ENCODE data around the gene CLIP4.
"Not testable (repeated sequence)": the region's sequence is repeated elsewhere in the genome, so short reads cannot be mapped to it uniquely, and the experiment has no call there.

The CLIP4 gene, protein sequence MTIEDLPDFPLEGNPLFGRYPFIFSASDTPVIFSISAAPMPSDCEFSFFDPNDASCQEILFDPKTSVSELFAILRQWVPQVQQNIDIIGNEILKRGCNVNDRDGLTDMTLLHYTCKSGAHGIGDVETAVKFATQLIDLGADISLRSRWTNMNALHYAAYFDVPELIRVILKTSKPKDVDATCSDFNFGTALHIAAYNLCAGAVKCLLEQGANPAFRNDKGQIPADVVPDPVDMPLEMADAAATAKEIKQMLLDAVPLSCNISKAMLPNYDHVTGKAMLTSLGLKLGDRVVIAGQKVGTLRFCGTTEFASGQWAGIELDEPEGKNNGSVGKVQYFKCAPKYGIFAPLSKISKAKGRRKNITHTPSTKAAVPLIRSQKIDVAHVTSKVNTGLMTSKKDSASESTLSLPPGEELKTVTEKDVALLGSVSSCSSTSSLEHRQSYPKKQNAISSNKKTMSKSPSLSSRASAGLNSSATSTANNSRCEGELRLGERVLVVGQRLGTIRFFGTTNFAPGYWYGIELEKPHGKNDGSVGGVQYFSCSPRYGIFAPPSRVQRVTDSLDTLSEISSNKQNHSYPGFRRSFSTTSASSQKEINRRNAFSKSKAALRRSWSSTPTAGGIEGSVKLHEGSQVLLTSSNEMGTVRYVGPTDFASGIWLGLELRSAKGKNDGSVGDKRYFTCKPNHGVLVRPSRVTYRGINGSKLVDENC

DNA sequence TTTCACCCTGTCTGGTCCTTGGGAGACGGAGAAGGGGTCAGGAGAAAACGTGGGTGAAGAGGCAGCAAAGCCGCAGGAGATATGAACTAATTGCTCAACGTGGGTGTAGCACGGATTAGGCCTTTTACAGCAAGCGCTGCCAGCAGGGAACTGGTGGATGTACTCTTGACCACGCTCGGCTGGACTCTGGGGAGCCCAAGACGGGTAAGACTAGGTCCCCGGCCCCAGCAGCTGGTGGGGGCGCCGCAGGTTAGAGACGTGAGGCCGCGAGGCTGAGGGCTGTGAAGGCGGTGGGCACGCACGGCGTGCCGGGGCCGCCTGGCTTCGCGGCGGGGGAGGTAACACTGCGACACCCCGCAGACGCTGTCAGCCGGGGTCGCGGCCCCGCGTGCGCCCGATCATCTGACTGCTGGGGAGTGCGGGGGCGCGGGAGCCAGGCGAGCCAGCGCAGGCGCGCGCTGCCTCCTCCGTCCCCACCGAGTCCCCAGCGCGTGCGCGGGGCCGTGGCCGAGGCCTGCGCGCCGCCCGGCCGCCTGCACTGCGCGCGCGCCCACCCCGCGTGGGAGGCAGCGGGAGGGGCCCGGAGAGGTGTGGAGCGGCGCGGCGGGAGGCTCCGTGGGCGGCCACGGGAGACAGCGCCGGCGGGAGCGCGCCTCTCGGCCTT, at the start of gene CLIP4:
CLIP4 (plus strand) TSS at position 470 of the 664 bp plus-strand sequence. CDS start 5,974 bp downstream, outside the sequence.
- no peak for DNase-seq

- DNase-seq = no peak
These were observed 48.8 kb upstream of the CLIP4 start for GRCh38 chr2:29066271-29066860.

DNA sequence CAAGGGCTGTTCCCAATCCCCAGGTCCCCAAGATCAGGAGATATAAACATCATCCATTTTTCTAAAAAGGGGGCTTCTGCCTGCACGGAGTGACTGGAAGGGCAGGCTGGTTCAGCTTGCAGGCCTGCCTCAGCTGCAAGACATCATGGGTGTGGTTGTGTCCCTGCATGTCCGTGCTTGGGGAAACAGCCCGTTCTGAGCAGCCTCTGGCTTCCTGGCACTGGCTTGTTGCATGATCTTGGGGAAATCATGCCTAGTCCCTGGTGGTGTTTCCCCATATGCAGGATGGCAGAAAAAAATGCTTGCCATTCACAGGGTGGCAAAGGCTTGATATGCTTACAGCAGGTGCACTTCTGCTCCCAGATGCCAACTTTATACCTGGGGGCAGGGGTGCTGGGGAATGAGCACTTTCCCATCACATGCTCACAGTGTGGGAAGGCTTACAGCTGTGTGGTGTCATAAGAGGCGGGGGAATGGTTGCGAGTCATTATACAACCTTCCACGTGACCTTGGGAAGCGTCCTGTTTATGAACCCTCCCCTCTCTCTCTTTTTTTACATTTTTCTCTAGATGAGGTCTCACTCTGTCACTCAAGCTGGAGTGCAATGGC, 48.1 kb upstream of the CLIP4 start:
- no peak for DNase-seq

GRCh38 chr2:29068513-29068912, 46.7 kb upstream of the CLIP4 start:
- no peak for DNase-seq

DNA sequence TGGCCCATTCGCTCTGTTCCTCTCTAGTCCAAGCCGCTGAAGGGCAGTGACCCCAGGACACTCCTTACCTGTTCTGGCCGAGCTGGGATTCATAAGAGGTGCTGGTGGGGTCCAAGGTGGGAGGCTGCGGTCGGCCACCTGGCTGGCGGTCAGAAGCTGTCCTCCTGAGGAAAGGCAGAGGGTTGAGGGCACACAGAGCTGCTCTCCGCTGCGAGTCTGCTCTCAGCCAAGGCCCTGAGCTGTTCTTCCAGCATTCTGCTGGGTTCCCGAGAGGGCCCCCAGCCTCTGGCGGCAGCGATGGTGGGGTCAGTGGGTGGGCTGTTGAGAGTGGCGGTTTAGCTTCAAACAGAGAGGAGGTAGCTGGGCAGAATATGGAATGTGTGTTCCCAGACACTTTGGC, 44.7 kb upstream of the CLIP4 start:
- no peak for DNase-seq

GRCh38 chr2:29071032-29071975, 43.9 kb upstream of the CLIP4 start:
- no peak for DNase-seq

DNA sequence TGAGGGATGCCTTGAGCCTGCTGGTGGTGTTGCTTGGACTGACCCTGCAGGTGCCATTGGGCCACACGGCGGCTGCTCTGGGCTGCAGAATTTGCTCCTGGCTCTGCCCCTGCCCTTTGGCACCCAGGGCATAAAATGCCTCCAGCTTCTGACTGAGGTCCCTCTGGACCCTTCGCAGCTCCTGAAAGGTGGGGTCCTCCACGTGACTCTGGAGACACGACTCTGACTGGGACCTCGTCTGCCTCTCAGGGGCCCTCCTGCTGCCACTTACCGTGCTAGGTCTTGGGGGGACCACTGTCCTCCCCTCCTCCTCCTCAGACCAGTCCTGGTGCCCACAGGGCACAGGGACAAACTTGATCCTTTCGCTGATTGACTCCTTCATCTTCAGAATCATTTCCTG, 43.0 kb upstream of the CLIP4 start:
- no peak for DNase-seq

GRCh38 chr2:29072971-29073725, 42.1 kb upstream of the CLIP4 start:
- DNase-seq = no peak

DNA sequence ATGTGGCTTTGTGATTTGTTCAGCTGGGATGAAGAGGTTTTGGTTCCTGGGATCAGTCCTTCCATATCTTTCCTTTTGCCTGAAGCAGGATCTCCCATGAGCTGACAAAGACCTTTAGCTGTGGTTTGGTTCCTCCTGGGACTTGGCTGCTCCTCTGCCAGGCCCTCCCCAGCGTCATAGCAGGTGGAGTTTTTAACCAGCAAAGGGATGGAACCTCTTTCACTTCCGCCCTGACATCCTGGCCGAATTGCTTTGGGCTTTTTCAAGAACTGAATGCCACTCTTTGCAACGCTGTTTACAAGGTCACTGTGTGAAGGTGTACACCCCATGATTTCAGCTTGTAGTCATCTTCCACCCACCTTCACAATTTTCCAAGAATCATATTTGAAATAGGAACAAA, 41.3 kb upstream of the CLIP4 start:
- DNase-seq = no peak

DNA sequence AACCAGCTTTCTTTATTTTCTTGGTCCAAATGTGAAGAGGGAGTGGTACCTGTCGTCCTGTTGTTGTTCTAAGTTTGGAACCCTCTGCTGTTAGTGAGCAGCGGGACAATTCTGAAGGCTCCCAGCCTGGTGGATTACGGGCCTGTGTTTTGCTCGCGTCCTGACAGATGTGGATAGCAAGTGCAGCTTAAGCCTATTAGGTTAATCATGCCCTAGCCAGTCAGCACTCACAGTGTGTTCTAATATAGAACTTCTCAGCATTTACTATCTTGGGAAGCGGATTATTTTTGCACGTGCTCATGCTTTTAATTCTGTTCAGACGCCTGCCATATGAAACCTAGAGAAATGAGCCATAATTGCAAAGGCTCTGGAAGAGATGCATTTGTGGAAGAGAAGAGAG, 40.8 kb upstream of the CLIP4 start, which contains the start of gene PCARE:
PCARE (minus strand) TSS at position 113 of the 400 bp plus-strand sequence. CDS start 262 bp downstream, outside the sequence.
- DNase-seq = no peak

DNA sequence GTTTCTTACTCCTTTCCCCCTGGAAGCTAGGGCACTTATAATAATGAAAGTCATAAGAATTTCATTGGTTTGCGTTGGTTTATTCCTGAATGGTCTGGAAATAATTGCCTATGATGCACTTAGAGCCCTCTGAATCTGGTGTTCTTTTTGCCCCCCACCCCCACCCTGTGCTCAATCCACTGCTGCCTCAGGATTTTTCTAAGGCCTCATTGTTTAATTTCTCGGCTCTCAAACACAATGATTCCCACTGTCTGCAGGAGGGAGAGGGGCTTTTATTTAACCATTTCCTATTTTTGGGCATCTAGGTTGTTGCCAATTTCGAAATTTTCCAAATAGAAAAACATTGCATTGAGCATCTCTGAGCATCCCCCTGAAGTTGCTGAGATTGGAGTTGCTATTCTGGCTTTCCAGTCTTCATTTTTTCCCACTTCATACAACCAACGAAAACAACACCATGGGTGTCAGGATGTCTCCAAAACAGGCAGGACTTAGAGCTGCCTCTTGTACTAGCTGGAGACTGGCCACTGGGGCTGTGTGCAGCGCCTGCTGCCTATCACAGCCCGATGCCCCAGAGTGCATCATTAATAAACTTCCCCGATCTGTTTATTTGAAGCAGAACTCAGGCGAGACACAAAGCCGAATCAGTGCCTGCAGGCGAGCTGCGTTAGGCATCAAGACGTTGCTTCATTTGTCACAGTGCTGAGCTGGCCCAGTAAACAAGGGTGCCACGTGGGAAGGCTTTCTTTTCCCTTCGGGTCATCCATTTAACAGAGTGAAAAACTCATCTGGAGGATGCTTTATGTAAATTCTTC, 39.1 kb upstream of the CLIP4 start:
- no peak for DNase-seq

DNA sequence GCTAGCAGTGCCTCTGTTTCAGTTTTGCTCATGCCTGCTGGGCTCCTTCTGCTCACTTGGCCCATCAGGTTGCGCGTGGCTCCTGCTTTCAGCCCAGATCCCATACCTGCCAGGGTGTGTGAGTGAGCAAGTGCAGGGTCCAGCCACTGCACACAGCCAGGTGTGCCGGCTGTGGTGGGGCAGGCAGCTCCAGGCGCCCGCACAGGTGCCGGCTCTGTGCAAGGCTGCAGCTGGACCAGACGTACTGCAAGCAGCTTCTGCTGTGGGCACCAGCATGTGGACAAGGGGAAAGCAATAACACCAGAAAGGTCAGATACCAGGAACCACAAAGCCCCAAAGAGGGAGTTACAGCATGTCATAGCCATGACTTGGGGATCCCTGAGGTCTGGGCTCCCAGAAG, 35.3 kb upstream of the CLIP4 start:
- no peak for DNase-seq

DNA sequence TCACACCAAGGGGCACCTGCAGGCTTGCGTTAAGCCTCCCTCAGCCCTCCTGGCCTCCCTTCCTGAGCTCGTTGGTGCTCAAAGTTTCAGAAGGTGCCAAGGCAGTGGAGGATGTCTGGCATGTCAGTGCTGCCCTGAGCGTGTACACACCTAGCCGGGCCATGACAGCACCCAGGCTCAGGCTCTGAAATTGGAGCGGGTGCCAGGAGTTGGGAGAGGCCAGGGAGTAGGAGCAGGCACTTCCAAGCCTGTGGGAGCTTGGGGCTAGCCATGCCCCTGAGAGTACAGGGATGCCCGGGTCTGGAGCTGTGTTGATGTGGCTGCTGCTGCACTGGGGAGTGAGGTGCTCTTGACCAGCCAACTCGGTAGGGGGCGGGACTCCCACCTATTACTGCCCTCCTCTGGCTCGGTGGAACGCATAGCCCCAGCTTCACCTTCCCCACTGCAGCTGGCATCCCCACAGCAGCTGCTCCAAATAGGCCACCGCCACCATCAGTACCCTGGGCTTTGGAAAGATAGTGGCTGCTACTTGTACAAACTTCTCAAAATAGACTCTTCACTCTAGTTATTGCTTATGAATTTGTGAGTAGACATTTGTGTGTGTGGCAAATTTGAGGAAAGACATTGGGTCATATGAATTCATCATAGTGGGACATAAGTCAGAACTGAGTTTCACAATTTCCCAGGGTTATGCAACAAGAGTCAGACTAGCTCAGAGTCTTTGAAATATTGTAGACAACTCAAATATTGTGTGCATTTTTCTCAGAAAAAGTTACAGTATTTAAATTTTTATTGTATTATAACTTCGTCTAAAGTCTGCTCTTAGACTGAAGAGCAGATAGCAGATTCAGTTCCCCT, 34.1 kb upstream of the CLIP4 start:
- no peak for DNase-seq

DNA sequence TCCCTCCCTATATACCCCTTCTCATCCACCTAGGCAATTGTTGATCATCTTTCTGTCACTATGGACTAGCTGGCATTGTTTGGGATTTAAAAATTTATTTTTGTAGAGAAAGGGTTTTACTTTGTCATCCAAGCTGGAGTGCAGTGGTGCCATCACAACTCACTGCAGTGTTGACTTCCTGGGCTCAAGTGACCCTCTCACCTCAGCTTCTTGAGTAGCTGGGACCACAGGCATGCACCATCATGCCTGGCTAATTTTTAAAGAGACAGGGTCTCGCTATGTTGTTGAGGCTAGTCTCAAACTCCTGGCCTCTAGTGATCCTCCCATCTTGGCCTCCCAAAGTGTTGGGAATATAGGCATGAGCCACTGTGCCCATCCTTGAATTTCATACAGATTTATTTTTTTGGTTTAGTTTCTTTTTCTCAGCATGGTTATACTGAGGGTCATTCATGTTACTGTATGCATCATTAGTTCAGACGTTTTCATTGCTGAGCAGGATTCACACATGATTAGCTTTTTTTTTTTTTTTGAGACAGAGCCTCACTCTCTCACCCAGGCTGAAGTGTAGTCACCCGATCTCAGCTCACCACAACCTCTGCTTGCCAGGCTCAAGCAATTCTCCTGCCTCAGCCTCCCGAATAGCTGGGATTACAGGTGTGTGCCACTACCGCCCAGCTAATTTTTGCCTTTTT, 32.3 kb upstream of the CLIP4 start:
- no peak for DNase-seq

DNA sequence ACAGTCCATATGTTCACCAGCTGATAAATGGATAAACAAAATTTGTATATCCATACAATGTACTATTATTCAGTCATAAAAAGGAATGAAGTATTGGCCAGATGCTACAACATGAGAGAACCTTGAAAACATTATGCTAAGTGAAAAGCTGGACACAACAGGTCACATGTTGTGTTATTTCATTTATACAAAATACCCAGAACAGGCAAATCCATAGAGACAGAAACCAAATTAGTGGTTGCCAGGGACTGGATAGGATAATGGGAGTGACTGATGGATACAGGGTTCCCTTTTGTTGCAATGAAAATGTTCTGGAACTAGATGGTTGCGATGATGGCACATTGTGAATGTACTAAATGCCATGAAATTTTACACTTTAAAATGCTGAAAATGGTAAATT, 30.7 kb upstream of the CLIP4 start:
- DNase-seq = no peak

- not testable (repeated sequence) for DNase-seq
These were observed 24.9 kb upstream of the CLIP4 start for GRCh38 chr2:29090311-29090710.

DNA sequence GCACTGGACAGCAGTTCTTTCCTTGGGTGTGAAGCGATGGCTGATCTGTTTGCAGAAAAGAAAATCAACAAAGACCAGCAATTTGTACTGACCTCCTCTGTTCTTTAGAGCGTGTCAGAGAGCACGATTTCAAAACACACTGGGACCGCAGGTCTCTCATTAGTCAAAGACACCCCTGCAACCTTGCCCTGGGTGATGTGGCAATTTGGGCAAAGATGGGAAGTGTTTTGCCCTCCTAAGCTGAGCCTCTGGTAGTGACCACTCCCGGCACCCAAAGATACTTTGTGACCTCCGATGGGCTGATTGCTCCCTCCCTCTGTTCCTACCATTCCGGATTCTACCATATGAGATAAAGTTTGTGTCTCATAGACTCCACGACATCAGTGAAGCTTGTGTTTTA, 18.2 kb upstream of the CLIP4 start:
- no peak for DNase-seq

DNA sequence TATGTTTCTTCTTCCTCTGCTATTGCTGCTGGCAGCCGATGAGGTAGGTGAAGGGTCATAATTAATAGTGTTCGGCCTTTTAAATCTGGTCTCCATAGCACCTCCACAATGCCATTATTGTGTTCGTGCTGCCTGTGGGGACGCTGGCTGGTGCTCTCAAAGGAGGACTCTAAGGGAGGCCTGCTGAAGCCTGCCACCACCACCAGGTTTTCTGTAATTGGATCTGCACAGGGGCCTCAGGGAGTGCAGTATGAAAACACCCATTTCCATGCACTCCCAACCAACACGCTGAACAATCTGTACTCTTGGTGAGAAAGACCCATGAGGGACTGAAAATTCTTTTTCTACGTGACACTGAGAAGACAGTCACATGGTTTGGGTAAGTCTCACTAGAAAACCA, 17.6 kb upstream of the CLIP4 start:
- DNase-seq = no peak

All from NCI-H748 treated with DMSO at 0.1 percent for 48 hours (cell line).